HCT116 (cell line): ENCODE measurements around the gene DIS3L2. TPM values are rescaled to one million over a fixed set of nuclear protein-coding genes. Genes with fewer than 3 reads are reported as not detected.

Experiments
- ATAC-seq: fragments of 200-7000 bp; cut with Tn5 transposase; 2 replicates; pipeline ENCODE4 v1.9.1; 2020; ENCODE audit warnings: mild to moderate bottlenecking, moderate library complexity
- BruUV-seq: library from RNA; stranded (reverse); fragments of 400-500 nt; replicated peaks from 2 replicates; lab custom pipeline; 2021; lab: Mats Ljungman, UMichigan
- CTCF ChIA-PET: fragments of 300-600 bp; sonication (Branson Sonifier 250); formaldehyde crosslinking; loops from one replicate; lab custom pipeline; 2021; ENCODE audit warnings: antibody characterized with exemption; lab: Charles Lee
- POLR2A ChIA-PET: fragments of 300-600, 350-600 bp; sonication (Branson Sonifier 250); formaldehyde crosslinking; loops from one replicate; lab custom pipeline; 2021; ENCODE audit warnings: antibody characterized with exemption; lab: Charles Lee
- RAD21 ChIA-PET, 2 experiments: fragments of 300-600 bp; sonication (Branson Sonifier 250); formaldehyde crosslinking; loops; one replicate each; lab custom pipeline; 2023; ENCODE audit warnings: low total read pairs in 2 of 2; ENCODE audit not compliant: uncharacterized antibody in 2 of 2, unreplicated experiment in 2 of 2, low non-redundant PET in 1 of 2; lab: Charles Lee
- DNase-seq: peaks from one replicate; pipeline ENCODE4 v3.0.0-alpha.2; 2010; ENCODE audit warnings: low read depth, low spot score
- H2AFZ ChIP-seq: fragments of 200-600 bp; shearing (Covaris generic), sonication (generic); 2 replicates; pipeline ENCODE4 v1.6.1; 2017; ENCODE audit warnings: low read depth, mixed run types, mixed read lengths, antibody characterized with exemption, low read length; ENCODE audit not compliant: poor library complexity, severe bottlenecking
- H3K27ac ChIP-seq: 2 replicates; pipeline ENCODE4 v1.5.1; 2012; ENCODE audit warnings: low read depth, low read length
- H3K27me3 ChIP-seq: fragments of 200-600 bp; sonication (generic); 2 replicates; pipeline ENCODE4 v1.6.1; 2016; ENCODE audit warnings: mixed run types, low read length, mixed read lengths; ENCODE audit not compliant: insufficient read depth
- H3K36me3 ChIP-seq, 2 experiments: fragments of 200-500 bp in 1 of 2; fragments of 200-600 bp in 1 of 2; sonication (Bioruptor generic) in 1 of 2; sonication (generic) in 1 of 2; 2 replicates each; pipeline versions ENCODE4 v1.5.1 to v1.6.1; 2014 to 2016; ENCODE audit warnings: low read length in 2 of 2, inconsistent platforms in 1 of 2, mixed read lengths in 1 of 2, mixed run types in 1 of 2; ENCODE audit not compliant: insufficient read depth in 2 of 2, control insufficient read depth in 1 of 2
- H3K4me1 ChIP-seq, 2 experiments: fragments of 200-600 bp in 1 of 2; sonication (generic) in 1 of 2; 2 replicates each; pipeline versions ENCODE4 v1.5.1 to v1.6.1; 2012 to 2017; ENCODE audit warnings: low read length in 2 of 2, inconsistent platforms in 1 of 2, mild to moderate bottlenecking in 1 of 2, mixed read lengths in 1 of 2, mixed run types in 1 of 2, moderate library complexity in 1 of 2; ENCODE audit not compliant: insufficient read depth in 2 of 2, control insufficient read depth in 1 of 2
- H3K4me2 ChIP-seq: fragments of 200-600 bp; sonication (generic); 2 replicates; pipeline ENCODE4 v1.6.1; 2017; ENCODE audit warnings: mixed run types, low read length, mixed read lengths
- H3K4me3 ChIP-seq, 2 experiments: fragments of 200-600 bp in 1 of 2; sonication (generic) in 1 of 2; replicated peaks in 1 of 2; 2 replicates each; pipeline ENCODE4 v1.5.1; 2011 to 2016; ENCODE audit warnings: low read length in 2 of 2, control low read depth in 1 of 2, low read depth in 1 of 2, mild to moderate bottlenecking in 1 of 2, mixed read lengths in 1 of 2, mixed run types in 1 of 2
- H3K79me2 ChIP-seq: fragments of 200-600 bp; sonication (generic); 2 replicates; pipeline ENCODE4 v1.6.1; 2017; ENCODE audit warnings: mild to moderate bottlenecking, mixed run types, low read length, moderate library complexity, mixed read lengths; ENCODE audit not compliant: insufficient read depth
- H3K9ac ChIP-seq: fragments of 200-600 bp; sonication (generic); 2 replicates; pipeline ENCODE4 v1.6.1; 2016; ENCODE audit warnings: low read length, mixed read lengths
- H3K9me2 ChIP-seq: fragments of 200-600 bp; sonication (generic), shearing (Covaris generic); 2 replicates; pipeline ENCODE4 v1.6.1; 2017; ENCODE audit warnings: mixed run types, mild to moderate bottlenecking, moderate library complexity; ENCODE audit not compliant: insufficient read depth
- H3K9me3 ChIP-seq, 2 experiments: fragments of 200-500 bp in 1 of 2; fragments of 200-600 bp in 1 of 2; sonication (Bioruptor generic) in 1 of 2; sonication (generic) in 1 of 2; 2 replicates each; pipeline ENCODE4 v1.6.1; 2014 to 2017; ENCODE audit warnings: low read length in 2 of 2, mixed read lengths in 2 of 2, inconsistent platforms in 1 of 2, low read depth in 1 of 2, mild to moderate bottlenecking in 1 of 2, mixed run types in 1 of 2, moderate library complexity in 1 of 2; ENCODE audit not compliant: control insufficient read depth in 1 of 2, insufficient read depth in 1 of 2
- H4K20me1 ChIP-seq: fragments of 200-600 bp; sonication (generic), shearing (Covaris generic); 2 replicates; pipeline ENCODE4 v1.6.1; 2017; ENCODE audit warnings: mixed run types, mild to moderate bottlenecking, moderate library complexity; ENCODE audit not compliant: insufficient read depth
- CTCF ChIP-seq, 3 experiments: fragments of 200-600 bp in 1 of 3; sonication (generic) in 1 of 3; IDR thresholded peaks in 2 of 3; conservative IDR thresholded peaks in 1 of 3; 2 replicates each; pipeline ENCODE4 v1.5.1; 2012 to 2017; ENCODE audit warnings: low read depth in 2 of 3, low read length in 2 of 3, antibody characterized with exemption in 1 of 3, borderline replicate concordance in 1 of 3, control low read depth in 1 of 3, mild to moderate bottlenecking in 1 of 3, mixed read lengths in 1 of 3, mixed run types in 1 of 3, moderate library complexity in 1 of 3; ENCODE audit not compliant: insufficient read depth in 1 of 3
- FOSL1 ChIP-seq: IDR thresholded peaks from 2 replicates; pipeline ENCODE4 v1.6.1; 2012; ENCODE audit warnings: low read depth
- JUND ChIP-seq: IDR thresholded peaks from 2 replicates; pipeline ENCODE4 v1.6.1; 2012
- POLR2A ChIP-seq: IDR thresholded peaks from 2 replicates; pipeline ENCODE4 v1.7.0; 2011; ENCODE audit warnings: borderline replicate concordance; ENCODE audit not compliant: insufficient read depth, insufficient read length; ENCODE audit errors: extremely low read depth
- RAD21 ChIP-seq: IDR thresholded peaks from 2 replicates; pipeline ENCODE4 v1.6.1; 2012; ENCODE audit warnings: low read depth, mild to moderate bottlenecking
- REST ChIP-seq: IDR thresholded peaks from 2 replicates; pipeline ENCODE4 v1.6.1; 2012; ENCODE audit warnings: low read depth
- SIN3A ChIP-seq: IDR thresholded peaks from 2 replicates; pipeline ENCODE4 v1.6.1; 2012; ENCODE audit warnings: low read depth
- SRF ChIP-seq: IDR thresholded peaks from 2 replicates; pipeline ENCODE4 v1.6.1; 2012; ENCODE audit warnings: low read depth
- TCF7L2 ChIP-seq: IDR thresholded peaks from 2 replicates; pipeline ENCODE4 v1.7.0; 2011; ENCODE audit warnings: borderline replicate concordance, inconsistent platforms; ENCODE audit not compliant: insufficient read depth, insufficient read length; ENCODE audit errors: extremely low read depth
- YY1 ChIP-seq: IDR thresholded peaks from 2 replicates; pipeline ENCODE4 v1.6.1; 2011; ENCODE audit warnings: low read length, low read depth, moderate library complexity, mild to moderate bottlenecking; ENCODE audit not compliant: insufficient replicate concordance; ENCODE audit errors: extremely low read depth
- ZBTB33 ChIP-seq: IDR thresholded peaks from 2 replicates; pipeline ENCODE4 v1.6.1; 2011; ENCODE audit warnings: mild to moderate bottlenecking, low read length, moderate library complexity; ENCODE audit not compliant: insufficient replicate concordance; ENCODE audit errors: extremely low read depth
- ZNF274 ChIP-seq: fragments of 200-500 bp; sonication (Bioruptor generic); IDR thresholded peaks from 2 replicates; pipeline ENCODE4 v1.6.1; 2014; ENCODE audit warnings: mild to moderate bottlenecking, low read depth, low read length, inconsistent platforms
- intact Hi-C: fragments of 100-400 bp; cut with micrococcal nuclease; formaldehyde crosslinking; loops from 2 replicates; pipeline ENCODE4 v1.10.0; 2022
- total RNA-seq: library from RNA; stranded (reverse); gene quantifications from one replicate; pipeline ENCODE4 v1.2.1, GENCODE V29; 2021; ENCODE audit not compliant: unreplicated experiment

Gene DIS3L2
- total RNA-seq, 1 experiment from 2014 or later: 42.5 TPM

GRCh38 chr2:231922311-231923009, 39.1 kb upstream of the DIS3L2 start:
- no peak for DNase-seq
- Histone ChIP-seq H3K9me2 (no peaks in the 10 kb centered on the region), H3K27me3 (no peaks in the 10 kb centered on the region), H3K27ac (no peak overlapping the region), H2AFZ (no peak overlapping the region), H3K9me3 (no peaks in the 10 kb centered on the region), H3K9ac (no peak overlapping the region), H3K79me2 (no peaks in the 10 kb centered on the region), H3K4me1 (peaks cover 8 to 18% of the 10 kb centered on the region in 2 experiments), H4K20me1 (no peaks in the 10 kb centered on the region), H3K36me3 (no peaks in the 10 kb centered on the region), H3K4me3 (no peak overlapping the region), H3K4me2 (no peak overlapping the region)
- CTCF ChIA-PET: no interaction called here
- BruUV-seq: no TSS peak
- RAD21 ChIA-PET: no interaction called here
- intact Hi-C loops: no loop called here
- ATAC-seq: no peak
- POLR2A ChIA-PET: no interaction called here
- no peak for TF ChIP-seq JUND

GRCh38 chr2:231923010-231923344, 38.5 kb upstream of the DIS3L2 start:
- intact Hi-C loops: no loop called here
- DNase-seq: no peak
- no TSS peak for BruUV-seq
- no peak for TF ChIP-seq FOSL1
- TF ChIP-seq YY1: no peak
- TF ChIP-seq ZBTB33: no peak
- TF ChIP-seq CTCF (IDR thresholded peaks at IDR 0.05 in 2 of 3, conservative IDR thresholded peaks at IDR 0.05 in 1 of 3; ENCODE audit: borderline replicate concordance in 1 of 3, insufficient read depth in 1 of 3, low read depth in 2 of 3, low read length in 2 of 3): no peak
- TF ChIP-seq SRF: no peak
- no peak for TF ChIP-seq TCF7L2
- TF ChIP-seq REST: no peak
- TF ChIP-seq ZNF274: no peak
- no peak for TF ChIP-seq POLR2A
- no peak for TF ChIP-seq RAD21
- no peak for TF ChIP-seq SIN3A

More at GRCh38 chr2:231923010-231923344, 38.5 kb upstream of the DIS3L2 start:
- Histone ChIP-seq H3K36me3 (no peaks in the 10 kb centered on the region), H2AFZ (no peak overlapping the region), H3K9me2 (no peaks in the 10 kb centered on the region), H3K9ac (no peak overlapping the region), H3K4me2 (no peak overlapping the region), H3K27ac (no peak overlapping the region), H3K4me1 (peaks cover 8 to 18% of the 10 kb centered on the region in 2 experiments), H4K20me1 (no peaks in the 10 kb centered on the region), H3K9me3 (no peaks in the 10 kb centered on the region), H3K4me3 (no peak overlapping the region), H3K27me3 (no peaks in the 10 kb centered on the region), H3K79me2 (no peaks in the 10 kb centered on the region)
- CTCF ChIA-PET: no interaction called here
- POLR2A ChIA-PET: no interaction called here
- RAD21 ChIA-PET: no interaction called here
- no peak for ATAC-seq
